SU-DHL-6 (cell line): ENCODE results near the gene USP12.

Experiments
- H2AFZ ChIP-seq: fragments of 200-600 bp; sonication (generic); 2 replicates; pipeline ENCODE4 v1.6.1; 2014; ENCODE audit warnings: low read depth, mild to moderate bottlenecking, moderate library complexity, mixed read lengths, antibody characterized with exemption, low read length; ENCODE audit not compliant: severe bottlenecking
- H3F3A ChIP-seq: fragments of 200-600 bp; shearing (Covaris generic); 2 replicates; pipeline ENCODE4 v1.6.0; 2016; ENCODE audit warnings: antibody characterized with exemption, mild to moderate bottlenecking; ENCODE audit not compliant: insufficient read depth
- H3K27ac ChIP-seq: fragments of 200-600 bp; sonication (generic); 2 replicates; pipeline ENCODE4 v1.5.1; 2016; ENCODE audit warnings: low read depth, mild to moderate bottlenecking, low read length, moderate library complexity, mixed read lengths
- H3K27me3 ChIP-seq: fragments of 200-600 bp; sonication (generic), shearing (Covaris generic); 2 replicates; pipeline ENCODE4 v1.6.0; 2014; ENCODE audit warnings: mild to moderate bottlenecking, low read length
- H3K36me3 ChIP-seq: fragments of 200-600 bp; sonication (generic); 2 replicates; pipeline ENCODE4 v1.6.1; 2014; ENCODE audit warnings: mild to moderate bottlenecking, low read length, mixed read lengths
- H3K4me2 ChIP-seq: fragments of 300-600, 200-600 bp; shearing (Covaris generic), sonication (generic); 2 replicates; pipeline ENCODE4 v1.6.0; 2014; ENCODE audit warnings: low read length, low read depth, mild to moderate bottlenecking; ENCODE audit not compliant: poor library complexity, severe bottlenecking
- H3K4me3 ChIP-seq: fragments of 200-600 bp; sonication (generic); 2 replicates; pipeline ENCODE4 v1.5.1; 2014; ENCODE audit warnings: antibody characterized with exemption, low read length, mild to moderate bottlenecking, mixed read lengths; ENCODE audit not compliant: insufficient read depth, poor library complexity, severe bottlenecking
- H3K79me2 ChIP-seq: fragments of 200-600 bp; sonication (generic); 2 replicates; pipeline ENCODE4 v1.6.1; 2014; ENCODE audit warnings: mild to moderate bottlenecking, low read length, moderate library complexity; ENCODE audit not compliant: insufficient read depth
- H3K9ac ChIP-seq: fragments of 200-600 bp; sonication (generic); 2 replicates; pipeline ENCODE4 v1.7.0; 2014; ENCODE audit warnings: mild to moderate bottlenecking, low read length
- H3K9me2 ChIP-seq: fragments of 200-600 bp; sonication (generic); replicated peaks from 2 replicates; pipeline ENCODE4 v1.6.1; 2014; ENCODE audit warnings: low read length; ENCODE audit not compliant: insufficient read depth
- H3K9me3 ChIP-seq: fragments of 200-600 bp; sonication (generic); 2 replicates; pipeline ENCODE4 v1.6.1; 2014; ENCODE audit warnings: low read length, mixed read lengths; ENCODE audit not compliant: insufficient read depth
- H4K20me1 ChIP-seq: fragments of 200-600 bp; sonication (generic); 2 replicates; pipeline ENCODE4 v1.6.1; 2014; ENCODE audit warnings: low read depth, mild to moderate bottlenecking, antibody characterized with exemption, low read length, moderate library complexity, mixed read lengths
- EZH2phosphoT487 ChIP-seq: fragments of 200-600 bp; sonication (generic), shearing (Covaris generic); conservative IDR thresholded peaks from 2 replicates; pipeline ENCODE4 v1.6.1; 2018; ENCODE audit warnings: mild to moderate bottlenecking, antibody characterized with exemption, low read length, moderate library complexity, mixed read lengths
- TF ChIP-seq, protein P1 (sequence below): fragments of 200-600 bp; sonication (generic); IDR thresholded peaks from one replicate; pipeline ENCODE4 v1.5.1; 2017; ENCODE audit warnings: antibody characterized with exemption, mild to moderate bottlenecking, low read length, moderate library complexity; ENCODE audit not compliant: insufficient read depth, poor library complexity, severe bottlenecking

The USP12 gene

DNA sequence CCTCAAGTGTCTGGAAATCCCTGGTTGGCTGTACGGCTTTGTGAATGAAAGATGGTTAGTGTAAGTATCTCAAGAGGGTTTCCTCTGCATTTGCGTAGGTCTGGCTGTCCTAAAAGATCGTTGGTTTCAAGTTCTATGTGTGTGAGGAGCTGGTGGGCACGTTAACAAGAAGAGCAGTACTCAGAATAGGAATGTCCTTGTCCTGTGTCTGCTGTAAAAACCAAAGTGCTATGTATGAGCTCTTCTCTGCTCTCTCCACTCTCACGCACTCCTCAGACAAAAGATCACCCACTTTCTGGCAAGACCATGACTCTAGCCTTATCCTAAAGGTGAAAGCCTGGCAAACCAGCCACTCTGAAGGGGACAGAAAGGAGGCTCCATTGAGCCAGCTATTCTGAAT, 39.1 kb downstream of the USP12 start:
- Histone ChIP-seq H3F3A (0 out of 2 replicates have a peak, but pooled peaks cover 3% of the 10 kb centered on the region), H3K9me3 (no peaks in the 10 kb centered on the region), H3K4me2 (no peak overlapping the region), H3K9me2 (no peaks in the 10 kb centered on the region), H2AFZ (no peak overlapping the region), H3K27ac (no peak overlapping the region), H3K36me3 (no peaks in the 10 kb centered on the region), H4K20me1 (peaks cover 9% of the 10 kb centered on the region; the same call in 1 of the 2 replicates), H3K9ac (no peak overlapping the region), H3K79me2 (peaks cover 88% of the 10 kb centered on the region), H3K4me3 (no peak overlapping the region), H3K27me3 (no peaks in the 10 kb centered on the region)
- TF ChIP-seq EZH2phosphoT487: no peak
- TF ChIP-seq, protein P1, sequence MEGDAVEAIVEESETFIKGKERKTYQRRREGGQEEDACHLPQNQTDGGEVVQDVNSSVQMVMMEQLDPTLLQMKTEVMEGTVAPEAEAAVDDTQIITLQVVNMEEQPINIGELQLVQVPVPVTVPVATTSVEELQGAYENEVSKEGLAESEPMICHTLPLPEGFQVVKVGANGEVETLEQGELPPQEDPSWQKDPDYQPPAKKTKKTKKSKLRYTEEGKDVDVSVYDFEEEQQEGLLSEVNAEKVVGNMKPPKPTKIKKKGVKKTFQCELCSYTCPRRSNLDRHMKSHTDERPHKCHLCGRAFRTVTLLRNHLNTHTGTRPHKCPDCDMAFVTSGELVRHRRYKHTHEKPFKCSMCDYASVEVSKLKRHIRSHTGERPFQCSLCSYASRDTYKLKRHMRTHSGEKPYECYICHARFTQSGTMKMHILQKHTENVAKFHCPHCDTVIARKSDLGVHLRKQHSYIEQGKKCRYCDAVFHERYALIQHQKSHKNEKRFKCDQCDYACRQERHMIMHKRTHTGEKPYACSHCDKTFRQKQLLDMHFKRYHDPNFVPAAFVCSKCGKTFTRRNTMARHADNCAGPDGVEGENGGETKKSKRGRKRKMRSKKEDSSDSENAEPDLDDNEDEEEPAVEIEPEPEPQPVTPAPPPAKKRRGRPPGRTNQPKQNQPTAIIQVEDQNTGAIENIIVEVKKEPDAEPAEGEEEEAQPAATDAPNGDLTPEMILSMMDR: no peak

DNA sequence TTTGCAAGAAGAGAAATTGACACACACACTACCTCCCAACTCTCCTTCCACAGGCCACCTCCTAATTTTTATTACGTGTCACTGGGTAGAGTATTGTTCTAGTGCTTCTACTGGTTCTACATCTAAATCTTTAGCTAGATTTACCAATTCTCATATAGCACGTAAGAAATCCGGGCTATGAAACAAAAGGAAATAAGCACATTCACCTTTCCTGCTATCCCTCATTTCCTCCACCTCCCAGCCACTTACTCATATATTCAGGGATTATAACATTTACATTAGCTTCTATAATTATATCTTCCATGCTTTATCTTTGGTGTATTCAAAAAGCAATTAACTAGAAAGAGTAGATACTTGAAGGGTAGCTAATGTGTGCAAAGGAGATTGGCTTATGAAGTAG, 39.7 kb downstream of the USP12 start:
- Histone ChIP-seq H3K9me3 (no peaks in the 10 kb centered on the region), H3K27me3 (no peaks in the 10 kb centered on the region), H3K9me2 (no peaks in the 10 kb centered on the region), H2AFZ (no peak overlapping the region), H3K4me3 (no peak overlapping the region), H3K9ac (no peak overlapping the region), H3F3A (0 out of 2 replicates have a peak, but pooled peaks cover 3% of the 10 kb centered on the region), H3K79me2 (peaks cover 91% of the 10 kb centered on the region), H3K36me3 (no peaks in the 10 kb centered on the region), H3K27ac (no peak overlapping the region), H4K20me1 (peaks cover 9% of the 10 kb centered on the region; the same call in 1 of the 2 replicates), H3K4me2 (peak overlapping the region; percentile 24)
- TF ChIP-seq, protein P1: no peak
- no peak for TF ChIP-seq EZH2phosphoT487

DNA sequence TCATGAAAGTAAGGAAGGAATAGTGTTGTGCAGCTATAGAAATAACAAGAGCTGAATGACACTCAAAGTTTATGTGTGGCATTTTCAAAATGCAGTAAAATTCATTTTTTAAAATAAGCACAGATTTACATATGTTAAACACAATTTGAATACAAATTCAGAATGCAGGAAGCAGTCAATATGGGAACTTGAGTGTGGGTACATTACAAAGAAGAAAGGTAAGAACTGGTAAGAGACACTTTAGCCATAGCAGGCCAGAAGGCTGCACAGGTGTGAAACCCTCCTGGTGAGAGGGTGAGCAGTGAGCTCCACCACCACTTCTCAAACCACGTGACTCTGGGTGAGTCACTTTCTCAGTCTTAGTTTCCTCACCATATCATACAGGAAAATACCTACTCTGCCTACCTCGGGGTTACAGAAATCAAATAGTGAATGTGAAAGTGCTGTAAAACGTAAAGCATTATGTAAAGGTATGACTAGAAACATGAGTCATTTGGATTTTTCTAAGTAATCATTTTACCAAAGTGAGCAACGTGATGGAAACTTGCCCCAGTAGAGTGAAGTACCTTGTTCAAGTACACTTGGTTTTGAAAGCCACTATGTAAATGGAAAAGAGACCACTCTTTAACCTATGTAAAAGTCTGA, 40.5 kb downstream of the USP12 start:
- H3K79me2 ChIP-seq: peaks cover 92% of the 10 kb centered on the region
- no peak overlapping the region for H3K27ac ChIP-seq
- H3K9ac ChIP-seq: no peak overlapping the region
- no peak for TF ChIP-seq EZH2phosphoT487
- TF ChIP-seq, protein P1: no peak
- no peak overlapping the region for H3K4me3 ChIP-seq
- peaks cover 9% of the 10 kb centered on the region; the same call in 1 of the 2 replicates for H4K20me1 ChIP-seq
- H3K36me3 ChIP-seq: no peaks in the 10 kb centered on the region
- H2AFZ ChIP-seq: no peak overlapping the region
- H3K4me2 ChIP-seq: peak overlapping the region; percentile 24
- H3F3A ChIP-seq: 0 out of 2 replicates have a peak, but pooled peaks cover 3% of the 10 kb centered on the region
- no peaks in the 10 kb centered on the region for H3K27me3 ChIP-seq
- H3K9me2 ChIP-seq: no peaks in the 10 kb centered on the region
- H3K9me3 ChIP-seq: no peaks in the 10 kb centered on the region
